GM20431 (cell line): ENCODE data around the gene POLE.

Source experiments
- in situ Hi-C: fragments of 300-500 bp; cut with MseI, MboI; formaldehyde crosslinking; loops from one replicate; pipeline ENCODE4 v1.15.0; 2020; ENCODE audit warnings: low sequenced_read_pairs; ENCODE audit not compliant: unreplicated experiment

Gene POLE

DNA sequence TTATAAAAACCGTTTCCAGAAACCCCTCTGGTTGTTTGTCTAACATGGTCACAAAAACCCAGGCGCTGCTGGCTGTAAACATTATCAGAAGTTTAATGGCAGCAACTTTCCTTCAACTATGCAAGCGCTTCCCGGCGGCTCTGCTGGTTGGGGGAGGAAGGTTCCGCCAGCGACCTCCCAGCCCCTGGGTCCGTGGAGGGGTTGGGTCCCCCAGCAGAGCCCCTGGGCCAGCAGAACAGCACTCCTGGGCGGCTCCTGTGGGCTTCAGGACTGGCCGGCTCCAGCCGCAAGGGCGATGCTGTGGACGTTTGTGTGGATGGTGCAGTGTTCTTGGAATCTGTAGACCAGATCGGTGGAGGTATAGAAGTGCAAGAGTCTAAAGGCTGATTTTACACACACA is 102.7 kb downstream of the POLE start:
- in situ Hi-C loops = no loop called here

DNA sequence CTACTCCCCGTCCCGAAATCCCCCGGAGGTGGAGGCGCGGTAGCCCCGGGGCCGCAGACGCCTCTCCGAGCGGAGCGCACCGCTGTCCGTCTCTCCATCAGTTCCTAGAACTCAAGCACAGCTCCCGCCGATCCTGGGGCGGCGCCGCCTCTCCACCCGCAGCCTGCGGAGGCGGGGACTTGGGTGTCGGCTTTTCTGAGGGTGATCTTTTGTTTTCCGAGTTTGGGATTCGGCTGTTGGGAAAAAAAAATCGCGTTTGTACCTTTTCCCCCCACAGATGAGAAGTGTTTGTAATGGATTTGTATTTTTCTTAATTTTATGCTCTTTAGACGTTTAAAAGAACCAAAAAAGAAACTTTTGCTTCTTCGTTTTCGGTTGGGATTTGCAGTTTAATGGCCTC is 103.4 kb downstream of the POLE start:
- in situ Hi-C loops = no loop called here

DNA sequence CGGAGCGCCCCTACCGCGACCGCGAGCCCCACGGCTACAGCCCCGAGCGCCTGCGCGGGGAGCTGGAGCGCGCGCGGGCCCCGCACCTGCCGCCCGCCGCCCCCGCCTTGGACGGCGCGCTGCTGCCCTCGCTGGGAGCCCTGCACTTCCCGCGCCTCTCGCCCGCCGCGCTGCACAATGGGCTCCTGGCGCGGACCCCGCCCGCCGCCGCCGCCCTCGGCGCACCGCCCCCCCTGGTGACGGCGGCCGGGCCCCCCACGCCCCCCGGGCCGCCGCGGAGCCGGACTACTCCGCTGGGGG is 103.8 kb downstream of the POLE start:
- in situ Hi-C loops = no loop called here

DNA sequence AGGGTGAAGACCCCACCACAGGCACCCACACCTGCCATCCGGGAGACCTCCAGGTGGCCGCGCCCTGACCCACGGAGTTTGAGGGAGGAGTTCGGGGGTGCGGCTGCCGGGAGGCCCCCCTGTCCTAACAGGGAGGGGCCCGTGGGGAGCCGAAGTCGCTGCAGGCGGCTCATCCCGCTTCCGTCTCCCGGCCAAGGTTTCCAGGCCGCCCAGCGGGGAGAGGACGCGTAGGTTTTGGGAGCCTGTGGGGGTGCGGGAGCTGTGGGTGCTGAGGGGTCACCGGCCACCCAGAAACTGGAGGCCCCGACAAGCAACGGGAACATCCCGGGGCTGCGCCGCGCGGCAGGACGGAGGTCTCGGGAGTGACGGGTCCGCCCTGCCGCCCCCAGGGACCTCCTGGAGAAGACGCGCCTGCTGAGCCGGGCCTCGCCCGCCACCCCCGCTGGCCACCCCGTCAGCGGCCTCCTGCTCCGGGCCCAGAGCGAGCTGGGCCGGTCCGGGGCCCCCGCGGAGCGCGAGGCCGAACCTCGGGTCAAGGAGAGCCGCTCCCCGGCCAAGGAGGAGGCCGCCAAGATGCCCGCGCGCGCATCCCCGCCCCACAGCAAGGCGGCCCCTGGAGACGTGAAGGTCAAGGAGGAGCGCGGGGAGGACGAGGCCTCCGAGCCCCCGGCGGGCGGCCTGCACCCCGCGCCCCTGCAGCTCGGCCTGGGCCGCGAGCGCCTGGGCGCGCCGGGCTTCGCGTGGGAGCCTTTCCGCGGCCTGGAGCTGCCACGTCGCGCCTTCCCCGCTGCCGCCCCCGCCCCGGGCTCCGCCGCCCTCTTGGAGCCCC is 104.3 kb downstream of the POLE start:
- in situ Hi-C loops = no loop called here

DNA sequence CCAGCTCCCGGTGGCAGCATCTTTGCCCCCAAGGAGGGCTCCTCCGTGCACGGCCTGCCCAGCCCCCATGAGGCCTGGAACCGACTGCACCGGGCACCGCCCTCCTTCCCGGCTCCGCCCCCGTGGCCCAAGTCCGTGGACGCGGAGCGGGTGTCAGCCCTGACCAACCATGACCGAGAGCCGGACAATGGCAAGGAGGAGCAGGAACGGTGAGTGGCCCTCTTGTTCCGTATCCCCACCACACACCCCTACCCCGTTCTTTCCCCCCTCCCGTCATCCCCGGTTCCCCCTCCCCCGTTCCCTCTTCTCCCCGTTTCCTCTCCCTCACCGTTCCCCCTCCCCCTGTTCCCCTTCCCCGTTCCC is 105.1 kb downstream of the POLE start:
- in situ Hi-C loops = no loop called here

DNA sequence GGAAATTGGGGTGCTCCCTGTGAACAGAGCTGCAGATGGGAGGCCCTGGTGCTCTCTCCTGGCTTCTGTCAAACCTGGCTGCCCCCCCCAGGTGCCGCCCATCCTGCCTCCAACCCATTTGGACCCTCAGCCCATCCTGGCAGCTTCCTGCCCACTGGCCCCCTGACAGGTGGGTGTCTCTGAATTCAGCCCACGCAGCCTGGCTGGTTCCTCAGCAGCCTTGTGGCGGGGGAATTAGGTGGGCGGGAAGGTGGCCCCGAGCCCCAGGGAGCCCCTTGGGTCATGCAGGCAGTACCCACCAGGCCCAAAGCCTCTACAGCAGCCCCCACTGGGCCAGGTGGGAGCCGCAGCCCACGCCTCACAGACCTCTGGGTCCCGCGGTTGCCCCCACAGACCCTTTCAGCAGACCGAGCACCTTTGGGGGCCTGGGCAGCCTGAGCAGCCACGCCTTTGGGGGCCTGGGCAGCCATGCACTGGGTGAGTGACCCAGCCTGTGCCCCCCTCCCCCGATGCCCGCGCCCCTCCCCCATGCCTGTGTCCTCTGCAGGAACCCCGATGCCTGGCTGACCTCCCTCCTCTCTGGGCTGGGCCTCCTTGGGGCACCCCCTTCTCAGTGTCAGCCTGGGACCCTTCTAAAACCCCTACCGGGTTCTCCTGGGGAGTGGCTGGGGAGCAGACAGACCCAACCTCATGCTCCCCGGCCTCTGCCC is 105.6 kb downstream of the POLE start:
- in situ Hi-C loops = no loop called here

DNA sequence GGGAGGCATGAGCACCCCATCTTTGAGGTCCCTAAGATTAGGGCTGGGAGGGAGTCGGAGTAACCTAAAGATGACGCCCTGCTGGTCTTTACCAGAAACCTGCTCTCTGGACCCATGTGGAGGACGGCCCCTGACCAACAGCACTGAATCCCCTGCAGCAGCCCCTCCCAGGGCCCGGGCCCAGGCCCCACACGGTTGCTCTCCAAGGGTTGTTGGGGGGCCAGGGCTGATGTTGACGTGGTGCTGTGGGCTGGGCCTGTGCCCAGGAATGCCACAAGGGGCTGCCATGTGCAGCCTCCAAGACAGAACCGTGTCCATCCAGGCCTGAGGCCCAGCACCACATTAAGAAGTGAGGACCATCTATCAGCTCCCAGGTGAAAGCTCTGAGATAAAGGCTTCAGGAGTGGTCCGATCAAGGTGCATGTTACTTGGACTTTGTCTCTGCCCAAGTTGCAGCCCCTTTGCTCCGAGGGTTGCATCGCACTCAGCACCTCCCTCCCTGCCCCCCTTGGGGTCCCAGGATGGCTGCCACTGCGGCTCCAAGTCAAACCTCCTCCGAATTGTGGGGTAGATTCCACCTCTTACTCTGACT is 106.3 kb downstream of the POLE start:
- in situ Hi-C loops = no loop called here

DNA sequence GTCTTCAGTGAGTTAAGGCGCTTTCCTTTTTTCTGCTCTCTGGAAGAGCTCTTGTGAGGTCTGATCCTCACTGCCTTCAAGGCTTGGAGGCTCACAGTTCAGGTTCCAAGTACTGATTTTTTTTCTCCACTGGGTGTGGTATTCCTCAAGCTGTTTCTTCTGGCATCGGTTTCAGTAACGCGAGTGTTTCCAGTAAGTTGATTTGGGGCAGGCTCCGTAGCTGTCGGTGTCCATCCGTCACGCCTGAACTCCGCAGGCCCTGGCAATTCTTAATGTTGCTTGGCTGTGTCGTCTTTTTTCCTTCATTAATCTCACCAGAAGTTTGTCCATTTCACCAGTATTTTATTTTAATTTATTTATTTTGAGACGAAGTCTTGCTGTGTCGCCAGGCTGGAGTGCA is 107.4 kb downstream of the POLE start:
- in situ Hi-C loops = no loop called here

DNA sequence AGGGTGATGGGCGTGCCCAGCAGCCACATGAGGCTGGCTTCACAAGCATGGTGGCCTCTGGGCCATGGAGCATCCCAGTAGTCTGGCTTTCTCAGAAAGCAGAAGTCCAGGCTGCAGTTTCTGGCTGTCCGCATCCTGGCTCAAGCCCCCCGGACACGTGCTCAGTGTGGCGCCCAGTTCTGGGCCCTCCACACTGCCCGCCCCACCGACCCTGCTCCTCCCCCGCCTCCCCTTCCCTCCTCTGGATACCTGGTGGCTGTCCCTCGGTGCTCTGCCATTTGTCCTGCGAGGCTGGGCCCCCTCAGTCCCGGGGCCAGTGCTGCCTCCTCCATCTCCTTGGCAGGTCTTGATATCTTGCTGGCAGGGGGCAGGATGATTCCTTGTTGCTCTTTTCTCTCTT is 108.3 kb downstream of the POLE start:
- in situ Hi-C loops = no loop called here

DNA sequence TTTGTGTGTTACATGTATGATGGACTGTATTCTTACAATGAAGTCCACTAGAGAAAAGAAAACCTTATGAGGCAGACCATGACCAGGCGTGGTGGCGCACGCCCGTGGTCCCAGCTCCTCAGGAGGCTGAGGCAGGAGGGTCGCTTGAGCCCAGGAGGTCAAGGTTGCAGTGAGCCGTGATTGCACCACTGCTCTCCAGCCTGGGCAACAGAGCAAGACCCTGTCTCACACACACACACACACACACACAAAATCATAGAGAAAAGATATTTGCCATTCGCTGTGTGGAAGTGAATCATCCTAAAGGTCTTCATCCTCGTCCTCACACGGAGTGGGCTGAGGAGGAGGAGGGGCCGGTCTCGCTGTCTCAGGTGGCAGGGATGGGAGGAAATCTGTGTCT is 109.0 kb downstream of the POLE start:
- in situ Hi-C loops = no loop called here

DNA sequence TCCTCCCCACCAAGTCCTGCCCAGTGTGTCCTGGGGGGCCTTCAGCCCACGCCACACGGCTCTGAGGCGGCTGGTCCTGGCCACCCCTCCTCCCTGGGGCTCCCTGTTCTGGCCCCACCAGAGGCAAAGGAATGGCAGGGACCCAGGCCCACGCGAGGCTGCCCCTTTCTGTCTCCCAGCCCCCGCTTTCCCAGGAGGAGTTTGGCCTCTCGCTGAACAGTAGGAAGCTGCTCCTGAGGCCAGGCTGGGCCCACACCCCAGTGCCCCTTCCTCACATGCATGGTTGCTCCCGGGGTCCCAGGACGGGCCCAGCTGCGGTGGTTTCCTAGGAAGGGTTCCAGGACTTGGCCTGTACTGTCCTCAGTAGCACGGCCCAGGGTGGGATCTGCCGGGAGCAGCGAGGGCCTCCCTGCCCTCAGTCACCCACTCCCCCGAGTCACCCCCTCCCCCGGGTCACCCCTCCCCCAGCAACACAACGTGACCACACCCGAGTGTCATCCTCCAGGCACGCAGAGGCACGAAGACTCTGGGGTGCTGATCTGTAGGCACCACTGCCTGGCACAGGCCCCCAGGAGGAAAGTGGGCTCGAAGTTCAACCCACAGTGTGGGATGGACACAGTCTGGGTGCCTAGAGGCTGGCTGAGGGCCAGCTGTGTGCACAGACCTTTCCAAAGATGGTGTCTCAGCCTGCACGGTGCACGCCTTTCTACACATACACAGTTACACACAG is 109.8 kb downstream of the POLE start:
- in situ Hi-C loops = no loop called here

DNA sequence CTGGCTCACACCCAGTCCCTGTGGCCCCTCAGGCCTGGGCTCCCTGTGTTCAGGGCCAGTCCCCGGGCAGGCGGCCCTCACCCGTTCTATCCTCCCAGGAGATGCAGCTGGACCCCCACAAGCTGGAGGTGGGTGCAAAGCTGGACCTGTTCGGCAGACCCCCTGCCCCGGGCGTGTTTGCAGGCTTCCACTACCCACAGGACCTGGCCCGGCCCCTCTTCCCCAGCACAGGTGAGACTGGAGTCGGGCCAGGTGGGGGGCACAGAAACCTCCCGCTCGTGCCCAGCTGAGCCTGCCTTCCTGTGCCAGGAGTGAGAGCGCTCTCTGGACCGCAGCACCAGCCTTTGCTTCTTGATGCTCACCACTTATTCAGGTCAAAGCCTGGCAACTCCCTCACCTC is 110.4 kb downstream of the POLE start:
- in situ Hi-C loops = no loop called here

DNA sequence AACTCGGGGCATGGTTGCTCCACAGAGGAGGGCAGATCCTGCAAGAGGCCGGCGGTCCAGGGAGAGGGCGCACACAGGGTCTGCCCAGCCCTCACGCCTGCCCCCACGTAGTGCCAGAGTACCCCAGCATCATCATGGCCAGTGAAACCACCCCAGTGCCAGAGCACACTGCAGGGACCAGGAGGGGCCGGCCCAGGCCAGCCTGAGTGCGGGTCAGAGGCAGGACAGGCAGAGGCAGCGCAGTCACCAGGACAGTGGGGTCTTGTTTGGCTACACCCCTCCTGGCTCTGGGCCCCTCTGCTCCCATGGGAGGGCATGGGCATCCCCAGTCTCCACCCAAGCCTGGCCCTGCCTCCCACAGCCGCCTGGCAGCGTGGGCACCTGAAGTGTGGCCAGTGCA is 111.5 kb downstream of the POLE start:
- in situ Hi-C loops = no loop called here

DNA sequence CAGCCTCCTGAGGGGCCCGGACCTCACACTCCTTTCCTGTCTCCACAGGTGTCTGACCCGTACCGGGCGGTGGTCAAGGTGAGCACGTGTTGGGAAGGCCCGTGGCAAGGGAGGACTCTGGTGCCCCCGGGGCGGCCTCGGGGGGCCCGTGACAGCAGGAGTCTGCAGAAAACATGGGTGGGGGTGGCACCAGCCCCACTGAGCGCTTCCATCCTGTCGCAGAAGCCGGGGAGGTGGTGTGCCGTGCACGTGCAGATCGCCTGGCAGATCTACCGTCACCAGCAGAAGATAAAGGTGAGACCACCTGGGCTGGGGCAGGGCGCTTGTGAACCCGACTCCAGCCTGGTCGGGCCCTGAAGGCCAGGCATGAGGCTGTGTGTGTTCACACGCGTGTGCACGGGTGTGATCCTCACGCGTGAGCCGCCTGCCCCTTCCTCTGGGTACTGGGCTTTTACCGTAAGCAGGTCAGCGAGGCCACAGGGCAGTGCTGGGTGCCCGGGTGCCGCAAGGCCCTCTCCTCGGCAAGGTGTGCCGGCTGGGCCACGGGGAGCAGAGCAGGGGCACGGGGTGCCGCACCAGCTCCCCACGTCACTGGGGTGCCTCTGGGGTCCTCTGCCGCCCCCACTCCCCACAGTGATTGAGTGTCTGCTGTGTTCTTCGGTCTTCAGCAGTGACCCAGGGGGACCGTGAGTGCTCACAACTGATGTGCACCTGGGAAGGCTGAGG is 112.7 kb downstream of the POLE start:
- in situ Hi-C loops = no loop called here
